GM18951 (cell line): ENCODE results near the gene SLC39A13.
A peak's percentile ranks its signal among the peaks of the same experiment; 100 is the strongest.

Experiments used
- POLR2A ChIP-seq: IDR thresholded peaks from 4 replicates; pipeline ENCODE4 v1.6.1; 2011; ENCODE audit warnings: mild to moderate bottlenecking; ENCODE audit not compliant: insufficient read length, insufficient read depth; ENCODE audit errors: extremely low read depth
- in situ Hi-C: fragments of 300-500 bp; cut with MboI; formaldehyde crosslinking; loops from one replicate; pipeline ENCODE4 v1.12.0; 2022; ENCODE audit warnings: low sequenced_read_pairs, mixed read lengths, inconsistent platforms; ENCODE audit not compliant: unreplicated experiment

SLC39A13 gene

GRCh38 chr11:47376107-47376524, 32.3 kb upstream of the SLC39A13 start:
- TF ChIP-seq POLR2A: no peak
- in situ Hi-C loops: no loop called here

- no peak for TF ChIP-seq POLR2A
- in situ Hi-C loops: no loop called here
Observed at GRCh38 chr11:47376525-47377371, 31.6 kb upstream of the SLC39A13 start.

GRCh38 chr11:47377571-47378009, 30.8 kb upstream of the SLC39A13 start:
- no peak for TF ChIP-seq POLR2A

DNA sequence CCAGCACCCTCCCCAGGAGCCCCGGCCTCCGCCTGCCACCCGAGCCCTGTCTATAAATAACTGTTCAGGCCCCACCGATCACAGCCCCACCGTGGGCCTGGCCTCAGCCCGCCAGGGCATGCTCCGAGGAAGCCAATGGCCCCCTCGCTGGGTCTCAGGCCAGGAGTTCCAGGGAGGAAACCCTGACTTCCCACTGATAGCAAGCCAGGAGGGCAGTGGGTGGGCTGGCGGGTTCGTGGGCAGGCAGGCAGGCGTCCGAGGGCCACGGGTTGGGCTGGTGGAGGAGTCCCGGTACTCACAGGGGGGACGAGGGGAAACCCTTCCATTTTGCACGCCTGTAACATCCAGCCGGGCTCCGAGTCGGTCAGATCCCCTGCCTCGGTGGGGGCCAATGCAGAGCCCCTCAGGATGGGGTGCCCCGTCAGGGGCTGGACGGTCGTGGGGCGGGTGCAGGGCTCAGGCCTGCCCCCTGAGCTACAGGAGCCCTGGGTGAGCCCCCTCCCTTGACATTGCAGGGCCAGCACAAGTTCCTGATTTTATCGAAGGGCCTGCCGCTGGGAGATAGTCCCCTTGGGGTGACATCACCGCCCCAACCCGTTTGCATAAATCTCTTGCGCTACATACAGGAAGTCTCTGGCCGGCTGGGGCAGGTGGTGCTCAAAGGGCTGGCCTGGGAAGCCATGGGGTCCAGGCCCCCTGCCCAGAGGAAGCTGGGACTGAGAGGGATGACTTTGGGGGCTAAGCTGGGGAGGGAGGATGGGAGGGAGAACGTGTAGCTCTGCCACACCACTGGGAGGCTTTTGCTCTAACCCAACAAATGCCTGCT, 30.2 kb upstream of the SLC39A13 start, which contains the start of gene SPI1:
TSS of gene SPI1 (minus strand) at position 538 of the 826 bp plus-strand sequence. CDS start at position 344, 194 bp downstream.
- in situ Hi-C loops: no loop called here
- TF ChIP-seq POLR2A: peak; percentile 74

More at GRCh38 chr11:47377571-47378009, 30.8 kb upstream of the SLC39A13 start:
- in situ Hi-C loops: no loop called here

- no peak for TF ChIP-seq POLR2A
- in situ Hi-C loops: no loop called here
Observed at GRCh38 chr11:47378836-47379170, 29.6 kb upstream of the SLC39A13 start.

DNA sequence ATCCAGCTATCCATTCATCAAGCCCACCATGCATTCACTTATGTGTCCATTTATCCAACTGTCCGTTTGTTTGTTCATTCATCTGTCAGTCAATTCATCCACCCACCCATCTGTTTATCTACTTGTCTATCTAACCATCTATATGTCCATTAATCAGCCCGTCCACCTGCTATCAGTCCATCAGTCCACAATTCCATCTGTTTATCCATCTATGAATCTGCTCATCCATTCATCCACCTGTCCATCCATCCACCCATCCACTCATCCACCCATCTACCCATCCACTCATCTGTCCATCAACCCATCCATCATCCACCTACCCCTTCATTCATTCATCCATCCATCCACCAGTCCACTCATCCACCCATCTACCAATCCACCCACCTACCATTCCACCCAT, 29.1 kb upstream of the SLC39A13 start:
- in situ Hi-C loops: no loop called here
- no peak for TF ChIP-seq POLR2A

- no peak for TF ChIP-seq POLR2A
- in situ Hi-C loops: no loop called here
Observed at GRCh38 chr11:47380078-47380477, 28.3 kb upstream of the SLC39A13 start.

GRCh38 chr11:47383071-47383470, 25.3 kb upstream of the SLC39A13 start:
- TF ChIP-seq POLR2A: no peak
- in situ Hi-C loops: no loop called here

GRCh38 chr11:47384498-47384897, 23.9 kb upstream of the SLC39A13 start:
- in situ Hi-C loops: no loop called here
- TF ChIP-seq POLR2A: no peak

DNA sequence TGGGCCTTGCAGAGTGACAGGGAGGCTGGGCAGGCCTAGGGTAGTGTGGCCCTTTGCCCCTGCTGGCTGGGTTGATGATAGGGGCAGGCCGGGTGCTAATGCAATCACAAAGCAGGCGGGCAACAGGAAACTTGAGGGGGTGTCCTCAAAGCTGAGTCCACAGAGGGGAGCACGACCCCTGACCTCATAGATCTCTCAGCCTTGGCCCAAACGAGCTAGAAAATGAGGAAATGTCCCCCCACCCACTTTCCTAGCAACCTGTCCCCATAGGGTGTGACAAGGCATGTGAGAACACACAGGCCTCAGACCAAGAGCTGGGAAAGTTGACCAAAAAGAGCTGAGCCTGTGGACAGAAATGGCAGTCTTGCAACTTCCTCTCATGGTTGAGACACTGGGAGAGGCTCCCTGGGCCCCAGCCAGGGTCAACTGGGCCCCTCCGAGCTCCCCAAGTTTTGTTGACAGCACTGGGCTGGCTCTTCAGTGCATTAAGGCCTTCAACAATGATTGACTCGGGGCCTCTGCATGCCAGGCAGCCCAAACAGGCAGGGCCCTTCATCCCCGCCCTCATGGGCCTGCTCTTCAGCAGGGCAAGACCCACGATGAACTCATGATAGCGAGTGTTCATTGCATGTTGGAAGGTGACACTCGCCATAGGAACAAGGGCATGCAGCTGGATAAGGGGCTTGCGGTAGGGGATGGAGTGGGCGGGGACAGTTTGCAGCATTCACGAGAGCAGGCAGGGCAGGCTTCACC, 20.3 kb upstream of the SLC39A13 start:
- in situ Hi-C loops: no loop called here
- TF ChIP-seq POLR2A: no peak

DNA sequence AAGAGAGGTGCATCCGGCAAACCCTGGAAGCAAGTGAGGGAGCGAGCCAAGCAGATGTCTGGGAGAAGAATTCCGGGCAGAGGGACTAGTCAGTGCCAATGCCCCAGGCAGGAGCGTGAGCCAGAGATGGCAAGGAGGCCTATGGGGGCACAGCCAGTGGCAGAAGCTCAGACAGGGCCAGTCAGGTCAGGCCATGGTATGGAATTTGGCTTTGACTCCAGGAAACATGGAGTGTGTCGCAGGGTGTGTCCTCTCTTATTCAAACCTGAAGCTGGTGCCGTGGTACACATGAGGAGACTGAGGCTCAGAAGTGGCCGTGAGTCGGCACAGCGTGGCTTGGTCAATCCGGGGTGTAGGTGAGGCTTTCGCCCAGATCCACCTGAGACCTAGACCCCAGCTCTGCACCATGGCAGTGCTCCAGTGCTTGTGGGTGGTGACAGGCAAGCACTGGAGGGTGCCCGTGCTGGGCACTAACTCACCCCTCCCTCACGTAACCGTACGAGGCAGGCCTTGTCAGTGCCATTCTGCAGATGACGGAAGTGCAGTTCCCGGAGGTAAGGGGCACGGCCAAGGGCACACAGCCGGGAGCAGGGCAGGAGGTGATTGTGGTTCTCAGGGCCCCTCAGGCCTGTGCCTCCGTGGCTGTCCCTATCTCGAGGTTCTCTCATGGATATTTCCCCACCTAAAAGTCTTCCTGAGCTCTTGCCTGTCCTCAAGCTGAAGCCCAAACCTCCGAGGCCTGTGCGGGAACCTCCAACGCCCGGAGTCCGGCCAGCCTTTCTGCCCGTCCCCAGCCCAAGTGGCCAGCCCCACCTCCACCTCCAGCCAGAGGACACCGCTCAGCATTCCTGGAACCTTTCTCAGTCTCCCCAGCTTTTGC, 19.5 kb upstream of the SLC39A13 start:
- in situ Hi-C loops: no loop called here
- no peak for TF ChIP-seq POLR2A

GRCh38 chr11:47389577-47390421, 18.6 kb upstream of the SLC39A13 start:
- in situ Hi-C loops: no loop called here

DNA sequence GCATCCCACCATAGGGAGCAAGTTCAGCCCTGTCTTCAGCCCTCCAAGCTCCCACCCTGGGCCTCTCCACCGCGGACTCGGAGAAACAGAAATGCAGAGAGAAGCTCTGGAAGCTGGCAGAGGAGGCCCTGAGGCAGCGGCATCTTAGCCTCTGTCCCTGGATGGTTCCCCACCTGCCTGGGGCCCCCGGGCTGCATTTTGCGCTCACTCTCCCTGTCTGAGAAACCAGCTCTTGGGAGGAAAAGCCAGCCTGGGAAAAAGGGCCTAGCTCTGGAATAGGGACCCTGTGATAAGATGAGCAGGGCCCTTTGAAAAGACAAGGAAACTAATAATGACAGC, 18.0 kb upstream of the SLC39A13 start:
- in situ Hi-C loops: no loop called here
- no peak for TF ChIP-seq POLR2A

More at GRCh38 chr11:47389577-47390421, 18.6 kb upstream of the SLC39A13 start:
- TF ChIP-seq POLR2A: no peak
